Muscle layer of duodenum (tissue), 2 donors: ENCODE results near the gene MUC21.
"Not testable (repeated sequence)": the region's sequence is repeated elsewhere in the genome, so short reads cannot be mapped to it uniquely, and the experiment has no call there.

Experiments used
- H3K27ac ChIP-seq: one replicate; pipeline ENCODE4 v1.7.0; 2013; ENCODE audit warnings: mild to moderate bottlenecking, low read length
- H3K27me3 ChIP-seq: one replicate; pipeline ENCODE4 v1.7.0; 2013; ENCODE audit warnings: low read depth, mild to moderate bottlenecking, control low read depth, low read length
- H3K36me3 ChIP-seq, 2 donors: one replicate each; pipeline ENCODE4 v1.7.0; 2013; ENCODE audit warnings: low read length in 2 of 2, control low read depth in 1 of 2, mild to moderate bottlenecking in 1 of 2; ENCODE audit not compliant: insufficient read depth in 2 of 2, control insufficient read depth in 1 of 2
- H3K4me1 ChIP-seq, 2 donors: one replicate each; pipeline ENCODE4 v1.7.0; 2013; ENCODE audit warnings: low read length in 2 of 2, mild to moderate bottlenecking in 2 of 2, control low read depth in 1 of 2, moderate library complexity in 1 of 2; ENCODE audit not compliant: insufficient read depth in 2 of 2, control insufficient read depth in 1 of 2
- H3K4me3 ChIP-seq, 2 donors: one replicate each; pipeline ENCODE4 v1.7.0; 2013; ENCODE audit warnings: low read length in 2 of 2, low read depth in 1 of 2, mild to moderate bottlenecking in 1 of 2
- H3K9me3 ChIP-seq, 2 donors: one replicate each; pipeline ENCODE4 v1.7.0; 2013; ENCODE audit warnings: low read length in 2 of 2, control low read depth in 1 of 2, mild to moderate bottlenecking in 1 of 2; ENCODE audit not compliant: control insufficient read depth in 1 of 2
- donor health status: healthy.

The MUC21 gene

DNA sequence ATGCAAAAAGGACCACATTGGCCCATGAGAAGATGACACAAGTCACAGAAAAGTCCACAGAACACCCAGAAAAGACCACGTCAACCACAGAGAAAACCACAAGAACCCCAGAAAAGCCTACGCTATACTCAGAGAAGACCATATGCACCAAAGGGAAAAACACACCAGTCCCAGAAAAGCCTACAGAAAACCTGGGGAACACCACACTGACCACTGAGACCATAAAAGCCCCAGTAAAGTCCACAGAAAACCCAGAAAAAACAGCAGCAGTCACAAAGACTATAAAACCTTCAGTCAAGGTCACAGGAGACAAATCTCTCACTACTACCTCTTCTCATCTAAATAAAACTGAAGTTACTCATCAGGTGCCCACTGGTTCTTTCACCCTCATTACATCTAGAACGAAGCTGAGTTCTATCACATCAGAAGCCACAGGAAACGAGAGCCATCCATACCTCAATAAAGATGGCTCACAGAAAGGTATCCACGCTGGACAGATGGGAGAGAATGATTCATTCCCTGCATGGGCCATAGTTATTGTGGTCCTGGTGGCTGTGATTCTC, 31.5 kb upstream of the MUC21 start:
- Histone ChIP-seq H3K9me3 (no peaks in the 10 kb centered on the region), H3K4me1 (peaks cover 0 to 9% of the 10 kb centered on the region in 2 donors), H3K4me3 (no peak overlapping the region), H3K27me3 (no peaks in the 10 kb centered on the region), H3K36me3 (no peaks in the 10 kb centered on the region), H3K27ac (no peak overlapping the region)

GRCh38 chr6:30954631-30955366, 28.7 kb upstream of the MUC21 start:
- Histone ChIP-seq H3K4me1 (peaks cover 0 to 9% of the 10 kb centered on the region in 2 donors), H3K36me3 (no peaks in the 10 kb centered on the region), H3K4me3 (peak overlapping the region; percentile 49 to 64), H3K27ac (no peak overlapping the region), H3K9me3 (no peaks in the 10 kb centered on the region), H3K27me3 (no peaks in the 10 kb centered on the region)

DNA sequence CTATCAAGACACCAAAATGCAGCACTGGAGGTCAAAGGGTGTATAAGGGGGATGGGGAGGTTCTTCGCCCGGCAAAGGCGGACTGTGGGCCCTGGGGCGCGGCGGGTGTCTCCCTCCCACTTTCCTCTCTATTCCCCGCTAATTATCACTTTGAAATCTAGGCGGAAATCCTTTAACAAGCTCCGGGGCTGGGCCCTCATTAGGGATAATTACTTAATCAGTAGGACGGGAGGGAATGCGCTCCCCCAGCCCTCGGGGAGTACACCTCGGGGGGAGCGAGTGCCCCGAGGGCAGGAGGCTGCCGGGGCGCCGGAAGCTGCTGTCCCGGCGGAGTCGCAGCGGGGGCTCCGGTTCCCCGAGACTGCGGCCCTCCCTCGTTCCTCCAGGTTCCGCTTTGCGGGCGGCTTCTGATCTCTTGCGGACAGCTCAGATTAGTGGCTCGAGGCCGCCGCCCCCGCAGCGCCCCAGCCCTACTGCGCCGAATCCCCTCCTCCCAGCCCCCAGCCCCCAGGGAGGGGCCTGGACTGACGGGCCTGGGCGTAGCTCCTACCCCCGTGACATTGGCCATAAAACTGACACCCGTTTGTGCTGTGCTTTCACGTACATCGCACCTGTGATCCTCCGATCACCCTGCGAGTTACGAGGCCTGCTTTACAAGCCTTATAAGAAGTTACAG, 28.0 kb upstream of the MUC21 start:
- Histone ChIP-seq H3K9me3 (no peaks in the 10 kb centered on the region), H3K4me1 (peaks cover 0 to 9% of the 10 kb centered on the region in 2 donors), H3K27me3 (no peaks in the 10 kb centered on the region), H3K36me3 (no peaks in the 10 kb centered on the region), H3K27ac (no peak overlapping the region), H3K4me3 (peak overlapping the region; percentile 49 to 64)

- H3K27me3 ChIP-seq = no peaks in the 10 kb centered on the region
- no peaks in the 10 kb centered on the region for H3K36me3 ChIP-seq
- H3K4me1 ChIP-seq = peaks cover 0 to 9% of the 10 kb centered on the region in 2 donors
- H3K27ac ChIP-seq = no peak overlapping the region
- no peaks in the 10 kb centered on the region for H3K9me3 ChIP-seq
- no peak overlapping the region for H3K4me3 ChIP-seq
Measured at GRCh38 chr6:30957716-30958115, 25.8 kb upstream of the MUC21 start.

DNA sequence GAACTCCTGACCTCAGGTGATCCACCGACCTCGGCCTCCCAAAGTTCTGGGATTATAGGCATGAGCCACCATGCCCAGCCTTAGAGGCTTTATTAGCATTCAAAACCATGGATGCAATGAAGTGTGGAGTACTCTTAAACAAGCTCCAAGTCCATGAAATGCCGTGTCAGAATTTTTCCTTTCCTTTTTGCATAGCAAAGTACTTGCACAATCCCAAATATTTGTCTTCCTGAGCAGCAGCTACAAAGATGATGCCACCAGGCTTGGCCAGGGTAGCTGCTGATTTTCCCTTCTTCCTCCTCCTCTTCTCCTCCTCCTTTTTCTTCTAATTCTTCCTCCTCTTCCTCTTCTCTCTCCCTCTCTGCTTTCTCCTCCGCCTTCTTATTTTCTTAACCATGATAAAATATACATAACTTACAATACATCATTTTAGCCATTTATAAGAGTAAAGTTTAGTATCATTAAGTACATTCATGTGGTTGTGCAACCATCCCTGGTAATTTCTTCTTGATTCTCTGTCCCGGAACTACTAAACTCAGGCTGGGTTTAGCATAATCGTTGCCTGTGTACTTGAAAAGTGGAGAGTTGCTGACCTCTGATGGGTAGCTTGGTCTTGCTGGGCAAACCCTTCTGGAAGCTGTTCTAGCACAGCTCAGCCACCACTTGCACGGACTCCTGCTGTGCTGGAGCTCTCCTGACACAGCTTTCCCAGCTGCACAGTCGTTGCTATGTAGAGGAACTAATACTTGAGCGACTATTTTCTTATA, 22.4 kb upstream of the MUC21 start:
- H3K27me3 ChIP-seq = no peaks in the 10 kb centered on the region
- no peak overlapping the region for H3K27ac ChIP-seq
- H3K36me3 ChIP-seq = no peaks in the 10 kb centered on the region
- no peaks in the 10 kb centered on the region for H3K9me3 ChIP-seq
- no peak overlapping the region for H3K4me3 ChIP-seq
- no peaks in the 10 kb centered on the region for H3K4me1 ChIP-seq

GRCh38 chr6:30962716-30963115, 20.8 kb upstream of the MUC21 start:
- no peaks in the 10 kb centered on the region for H3K4me1 ChIP-seq
- no peak overlapping the region for H3K4me3 ChIP-seq
- no peak overlapping the region for H3K27ac ChIP-seq
- no peaks in the 10 kb centered on the region for H3K27me3 ChIP-seq
- no peaks in the 10 kb centered on the region for H3K36me3 ChIP-seq
- H3K9me3 ChIP-seq = no peaks in the 10 kb centered on the region

GRCh38 chr6:30963641-30964040, 19.9 kb upstream of the MUC21 start:
- H3K4me3 ChIP-seq = no peak overlapping the region

GRCh38 chr6:30964075-30964474, 19.4 kb upstream of the MUC21 start:
- Histone ChIP-seq H3K4me3 (no peak overlapping the region), H3K9me3 (no peaks in the 10 kb centered on the region), H3K36me3 (no peaks in the 10 kb centered on the region), H3K27me3 (no peaks in the 10 kb centered on the region), H3K4me1 (no peaks in the 10 kb centered on the region), H3K27ac (no peak overlapping the region)

More at GRCh38 chr6:30963641-30964040, 19.9 kb upstream of the MUC21 start:
- Histone ChIP-seq H3K4me1 (no peaks in the 10 kb centered on the region), H3K9me3 (no peaks in the 10 kb centered on the region), H3K36me3 (no peaks in the 10 kb centered on the region), H3K27me3 (no peaks in the 10 kb centered on the region), H3K27ac (no peak overlapping the region)

GRCh38 chr6:30965140-30965601, 18.3 kb upstream of the MUC21 start:
- no peaks in the 10 kb centered on the region for H3K36me3 ChIP-seq
- H3K27me3 ChIP-seq = no peaks in the 10 kb centered on the region
- H3K9me3 ChIP-seq = no peaks in the 10 kb centered on the region
- no peak overlapping the region for H3K27ac ChIP-seq
- no peak overlapping the region for H3K4me3 ChIP-seq
- no peaks in the 10 kb centered on the region for H3K4me1 ChIP-seq

- Histone ChIP-seq H3K9me3 (no peaks in the 10 kb centered on the region), H3K36me3 (no peaks in the 10 kb centered on the region), H3K4me3 (no peak overlapping the region), H3K4me1 (no peaks in the 10 kb centered on the region), H3K27ac (no peak overlapping the region), H3K27me3 (no peaks in the 10 kb centered on the region)
Measured at GRCh38 chr6:30966154-30966553, 17.4 kb upstream of the MUC21 start.

- H3K27ac ChIP-seq, H3K4me3 ChIP-seq, H3K27me3 ChIP-seq, H3K9me3 ChIP-seq, H3K4me1 ChIP-seq, H3K36me3 ChIP-seq: not testable (repeated sequence)
Measured at GRCh38 chr6:30969171-30969570, 14.3 kb upstream of the MUC21 start.
